GM19240 (cell line): ENCODE data around the gene ENOX1.

Source experiments
- DNase-seq: peaks from one replicate; pipeline ENCODE4 v3.0.0; 2011; ENCODE audit warnings: low spot score; ENCODE audit not compliant: insufficient read length

Gene ENOX1

DNA sequence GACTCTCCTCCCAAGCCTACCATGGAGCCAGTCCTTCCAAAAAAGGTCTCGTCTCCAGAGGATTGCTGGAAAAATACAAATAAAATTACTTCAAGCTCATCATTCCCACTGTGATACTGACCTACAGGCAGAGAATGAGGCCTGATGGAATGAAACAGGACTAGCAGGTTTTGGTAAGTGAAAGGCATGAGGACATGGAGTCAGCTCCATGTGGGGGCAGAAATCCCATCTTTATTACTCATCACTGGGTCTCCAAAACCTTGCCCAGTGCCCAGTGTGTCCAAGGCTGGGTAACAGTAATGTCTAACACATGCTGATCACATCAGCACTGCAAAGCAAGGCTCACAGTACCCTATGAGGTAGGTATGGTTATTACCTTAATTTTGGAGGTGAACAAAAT, 528.0 kb downstream of the ENOX1 start:
- no peak for DNase-seq

DNA sequence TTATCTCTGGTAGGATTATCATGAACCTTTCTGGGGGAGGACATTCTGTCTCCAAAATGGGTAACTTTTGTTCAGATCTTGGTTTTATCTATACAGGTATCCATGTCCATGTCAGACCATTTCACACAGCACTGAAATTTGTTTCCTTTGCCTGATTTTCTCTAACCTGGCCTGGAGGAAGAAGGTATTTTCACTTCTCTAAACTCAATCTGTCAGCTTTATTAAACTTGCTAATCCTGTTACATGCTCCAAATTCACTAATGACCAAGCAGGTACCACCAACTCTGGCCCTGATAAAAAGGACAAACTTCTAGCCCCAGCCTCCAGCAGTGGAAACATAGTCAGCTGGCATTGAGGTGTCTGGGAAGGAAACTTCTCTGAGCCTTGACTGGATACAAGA, 529.0 kb downstream of the ENOX1 start:
- DNase-seq = no peak

GRCh38 chr13:43251961-43252360, 534.8 kb downstream of the ENOX1 start:
- DNase-seq = no peak

- DNase-seq = no peak
These were observed 540.4 kb downstream of the ENOX1 start for GRCh38 chr13:43246382-43246781.

GRCh38 chr13:43245374-43245964, 541.3 kb downstream of the ENOX1 start:
- no peak for DNase-seq

DNA sequence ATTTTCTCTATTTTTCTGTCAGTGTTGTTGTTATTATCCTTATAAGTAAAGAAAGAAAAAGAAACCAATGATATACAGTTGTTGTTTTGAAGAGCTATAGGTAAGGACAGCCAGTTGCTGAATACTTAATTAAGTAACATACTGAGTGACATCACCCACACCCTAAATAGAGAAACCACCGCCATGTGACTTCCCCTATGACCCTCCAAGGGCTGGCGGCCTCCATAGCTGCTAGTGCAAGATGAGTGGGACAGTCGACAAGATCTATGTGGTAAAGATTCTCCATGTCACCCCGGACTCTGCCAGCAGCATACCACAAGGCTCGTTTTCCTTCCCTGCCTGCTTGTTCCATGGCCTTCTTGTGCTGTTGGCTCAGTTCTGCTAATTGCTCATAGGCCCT, 542.3 kb downstream of the ENOX1 start:
- no peak for DNase-seq

GRCh38 chr13:43243711-43244110, 543.1 kb downstream of the ENOX1 start:
- no peak for DNase-seq

DNA sequence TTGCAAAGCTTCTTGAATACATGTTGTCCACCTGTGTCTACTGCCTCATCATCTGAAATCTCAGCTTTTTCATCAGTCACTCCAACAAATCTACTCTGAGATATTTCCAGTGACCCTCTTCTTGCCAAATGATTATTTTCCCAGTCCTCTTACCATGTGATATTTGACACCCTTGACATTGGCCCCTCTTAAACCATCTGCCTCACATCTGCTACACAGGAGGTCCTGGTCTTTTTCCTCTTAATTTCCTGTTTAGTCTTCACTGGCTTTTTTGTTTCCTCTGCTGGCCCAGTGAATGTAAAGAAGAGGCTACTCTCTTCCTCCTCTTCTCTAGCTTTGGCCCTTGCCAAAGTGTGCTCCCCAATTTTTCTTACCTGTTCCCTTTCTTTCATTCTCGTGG, 544.7 kb downstream of the ENOX1 start:
- no peak for DNase-seq

- peak; percentile 35 for DNase-seq
These were observed 546.5 kb downstream of the ENOX1 start for GRCh38 chr13:43240278-43240677.

DNA sequence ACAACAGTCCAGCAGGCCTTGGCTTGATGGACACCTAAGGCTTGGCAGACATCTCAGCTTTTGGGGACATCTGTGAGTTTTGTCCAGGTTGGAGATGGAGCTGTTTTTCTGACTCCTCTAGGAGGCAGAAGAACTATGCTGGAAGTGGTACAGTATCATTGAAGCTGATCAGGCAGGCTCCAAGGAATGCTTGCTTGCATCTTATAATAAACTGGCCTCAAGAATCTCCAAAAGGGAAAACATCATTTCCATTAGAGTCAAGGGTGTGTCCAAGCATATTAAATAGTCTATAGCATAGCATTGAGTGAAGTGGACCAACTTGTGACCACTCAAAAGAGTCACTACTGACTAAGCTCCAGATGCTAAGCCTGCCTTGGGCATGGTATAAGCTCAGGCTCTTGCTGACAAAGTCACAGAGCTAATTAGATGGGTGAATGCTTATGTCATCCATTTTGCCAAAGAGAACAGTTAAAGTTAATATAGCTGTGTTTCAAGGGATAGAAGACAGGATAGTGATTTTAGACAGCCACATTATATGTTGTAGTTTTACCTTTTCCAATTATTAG, 547.4 kb downstream of the ENOX1 start:
- DNase-seq = no peak

GRCh38 chr13:43238341-43239083, 548.3 kb downstream of the ENOX1 start:
- no peak for DNase-seq

- DNase-seq = no peak
These were observed 549.2 kb downstream of the ENOX1 start for GRCh38 chr13:43237616-43238015.

DNA sequence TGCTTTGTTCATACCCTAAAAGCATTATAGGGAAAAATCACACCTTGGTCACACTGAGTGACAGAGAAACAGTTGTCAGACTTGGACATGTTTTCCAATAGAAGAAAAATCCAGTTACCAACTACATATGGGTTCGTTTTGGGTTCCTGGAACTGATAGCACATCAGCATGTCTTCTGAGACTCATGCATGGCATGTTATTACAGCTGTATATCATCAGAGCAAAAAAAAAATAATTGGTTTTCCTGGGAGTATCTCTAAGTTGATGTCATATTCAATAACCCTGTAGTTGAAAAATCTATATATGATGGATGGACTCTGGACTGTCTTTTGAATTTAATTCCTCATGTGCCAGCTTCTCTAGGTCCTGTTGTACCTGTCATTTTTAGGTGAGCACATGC, 551.7 kb downstream of the ENOX1 start:
- DNase-seq = no peak

DNA sequence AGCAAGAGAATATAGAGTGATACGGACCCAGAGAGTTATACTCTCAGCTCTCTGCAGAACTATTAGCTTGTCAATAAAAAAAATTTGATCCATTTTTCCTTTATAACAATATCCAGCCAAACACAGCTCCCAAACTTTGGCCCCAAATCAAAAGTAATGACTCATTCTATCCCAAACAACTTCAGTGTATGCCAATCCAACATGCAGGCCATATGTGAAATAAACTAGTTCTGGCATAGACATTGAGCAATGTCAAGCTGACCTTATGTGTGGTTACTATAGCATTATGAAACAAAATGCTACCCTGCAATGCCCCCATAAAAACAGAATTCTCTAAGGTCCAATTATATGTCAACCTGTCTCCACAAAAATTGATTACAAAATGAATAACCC, 553.9 kb downstream of the ENOX1 start:
- no peak for DNase-seq

- DNase-seq = no peak
These were observed 554.5 kb downstream of the ENOX1 start for GRCh38 chr13:43232144-43232872.

GRCh38 chr13:43230989-43231388, 555.8 kb downstream of the ENOX1 start:
- no peak for DNase-seq

GRCh38 chr13:43229506-43229905, 557.3 kb downstream of the ENOX1 start:
- DNase-seq = no peak

- no peak for DNase-seq
These were observed 559.1 kb downstream of the ENOX1 start for GRCh38 chr13:43227721-43228120.

DNA sequence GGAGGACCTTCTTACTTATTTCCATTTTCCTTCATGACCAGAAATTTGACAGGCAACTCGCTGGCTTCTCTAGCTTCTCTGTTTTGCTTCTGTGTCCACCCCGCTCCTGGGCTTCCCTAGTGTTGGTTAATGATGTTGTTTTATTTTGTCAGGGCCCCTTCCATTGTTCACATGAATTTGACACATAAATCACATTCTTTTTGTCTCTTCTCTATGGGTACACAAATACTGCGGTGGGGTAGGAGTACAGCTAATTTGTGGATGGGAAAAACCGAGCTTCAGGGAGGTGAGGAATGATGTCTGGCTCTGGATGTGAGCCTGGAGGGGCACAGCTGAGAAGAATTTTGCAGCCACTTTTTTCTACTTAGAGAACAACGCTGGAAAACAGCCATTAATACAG, 563.6 kb downstream of the ENOX1 start:
- no peak for DNase-seq

- no peak for DNase-seq
These were observed 564.7 kb downstream of the ENOX1 start for GRCh38 chr13:43222086-43222485.

DNA sequence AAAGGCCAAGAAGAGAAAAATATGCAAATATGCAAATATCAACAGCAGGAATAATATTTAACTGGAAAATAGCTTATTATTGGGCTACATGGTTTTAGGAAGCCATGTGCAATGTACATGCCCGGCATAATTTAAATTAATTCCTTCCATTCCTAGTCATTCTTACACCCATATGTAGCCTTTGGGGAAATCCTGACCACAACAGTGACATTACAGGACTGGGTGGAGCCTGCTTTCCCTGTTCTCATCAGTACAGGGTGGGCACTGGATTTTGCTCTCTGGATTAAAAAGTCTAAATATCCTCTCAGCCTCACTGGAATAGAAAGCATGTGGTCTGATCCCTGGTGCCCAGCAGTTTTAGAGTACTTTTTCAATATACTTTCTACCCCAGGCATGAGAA, 565.2 kb downstream of the ENOX1 start:
- no peak for DNase-seq

GRCh38 chr13:43220873-43221595, 565.7 kb downstream of the ENOX1 start:
- no peak for DNase-seq
